ENCODE results near the gene SPCS3. TPM values are rescaled to one million over a fixed set of nuclear protein-coding genes. Genes with fewer than 3 reads are reported as not detected.
A peak's percentile ranks its signal among the peaks of the same experiment; 100 is the strongest.

The SPCS3 gene
- total RNA-seq, 1 donor from 2014 or later = 110 TPM

GRCh38 chr4:176309046-176309445 lies 10.7 kb upstream of the SPCS3 start:
- peaks cover 7% of the 10 kb centered on the region for H3K4me1 Mint-ChIP-seq
- intact Hi-C loops (cut with micrococcal nuclease) = no loop called here
- CTCF ChIA-PET = no interaction called here
- ATAC-seq (ENCODE audit: low read depth) = no peak
- no peak for DNase-seq
- H3K4me3 Mint-ChIP-seq = no peak overlapping the region
- TF ChIP-seq CTCF (IDR thresholded peaks at IDR 0.05) = no peak
- H3K27me3 Mint-ChIP-seq = peaks cover 6% of the 10 kb centered on the region
- no peaks in the 10 kb centered on the region for H3K36me3 Mint-ChIP-seq (ENCODE audit: low read depth)
- no peak overlapping the region for H3K27ac Mint-ChIP-seq
- H3K9me3 Mint-ChIP-seq = no peaks in the 10 kb centered on the region
- POLR2A ChIA-PET = interaction anchor here (0.6 kb wide), 1 partner anchor 330 kb away, joined by 3 read pairs; no protein-coding TSS in a partner anchor

DNA sequence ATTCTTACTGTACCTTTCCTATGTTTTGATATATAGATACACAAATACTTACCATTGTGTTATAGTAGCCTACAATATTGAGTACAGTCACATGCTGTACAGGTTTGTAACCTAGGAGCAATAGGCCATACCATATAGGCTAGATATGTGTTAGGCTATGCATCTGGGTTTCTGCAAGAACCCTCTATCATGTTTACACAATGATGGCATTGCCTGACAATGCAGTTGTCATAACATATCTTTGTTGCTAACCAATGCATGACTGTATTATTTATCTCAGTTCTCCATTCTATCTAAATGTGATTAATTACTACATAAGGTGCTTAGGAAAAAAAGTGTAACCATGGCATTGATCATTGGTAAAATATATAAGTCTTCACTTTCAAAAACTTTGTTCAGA lies 10.0 kb upstream of the SPCS3 start:
- Mint-ChIP-seq H3K9me3 (no peaks in the 10 kb centered on the region), H3K36me3 (ENCODE audit: low read depth) (no peaks in the 10 kb centered on the region), H3K27ac (no peak overlapping the region), H3K27me3 (no peaks in the 10 kb centered on the region), H3K4me3 (no peak overlapping the region), H3K4me1 (peaks cover 7% of the 10 kb centered on the region)
- CTCF ChIA-PET = no interaction called here
- POLR2A ChIA-PET = no interaction called here
- TF ChIP-seq CTCF (IDR thresholded peaks at IDR 0.05) = no peak
- ATAC-seq (ENCODE audit: low read depth) = no peak
- no peak for DNase-seq
- intact Hi-C loops (cut with micrococcal nuclease) = no loop called here

DNA sequence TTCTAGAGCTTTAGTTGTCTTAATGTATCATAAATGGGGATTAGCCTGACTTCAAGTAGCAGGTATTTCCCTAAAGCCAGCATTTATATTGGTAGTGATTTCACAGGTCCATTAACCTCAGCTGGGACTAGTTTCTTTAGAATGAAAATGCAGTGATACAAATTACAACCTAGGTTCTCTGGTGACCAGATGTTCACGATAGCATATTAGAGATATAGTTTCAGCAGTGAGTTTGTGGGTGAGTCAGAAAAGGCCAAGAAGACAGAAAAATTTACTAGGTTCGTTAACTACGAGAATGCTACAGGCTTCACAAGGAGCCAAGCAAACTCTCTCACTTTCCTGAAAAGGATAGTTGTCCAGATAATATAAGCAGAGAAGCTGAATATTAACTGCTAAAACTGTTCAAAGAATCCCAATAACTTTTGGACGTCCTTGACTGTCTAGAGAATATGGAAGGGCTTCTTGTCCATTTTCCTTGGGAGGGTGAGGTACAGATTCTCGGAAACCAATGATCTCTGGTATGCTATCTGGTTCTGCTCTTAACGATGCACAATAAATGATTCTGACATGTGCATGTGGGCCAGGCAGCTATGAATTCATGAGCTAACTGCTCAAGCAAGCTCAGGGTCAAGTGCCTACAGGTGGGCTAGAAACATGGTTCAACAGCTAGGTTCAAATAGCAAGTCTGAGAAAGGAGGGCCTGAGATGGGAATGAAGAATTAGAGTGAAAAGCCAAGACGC lies 6.0 kb upstream of the SPCS3 start:
- Mint-ChIP-seq H3K9me3 (no peaks in the 10 kb centered on the region), H3K27ac (no peak overlapping the region), H3K4me1 (peaks cover 10% of the 10 kb centered on the region), H3K36me3 (ENCODE audit: low read depth) (no peaks in the 10 kb centered on the region), H3K27me3 (no peaks in the 10 kb centered on the region), H3K4me3 (no peak overlapping the region)
- intact Hi-C loops (cut with micrococcal nuclease) = no loop called here
- DNase-seq = no peak
- no peak for ATAC-seq (ENCODE audit: low read depth)
- TF ChIP-seq CTCF (IDR thresholded peaks at IDR 0.05) = no peak
- ChIA-PET CTCF (no interaction called here), POLR2A (no interaction called here)

- Mint-ChIP-seq H3K9me3 (no peaks in the 10 kb centered on the region), H3K4me3 (peak overlapping the region; percentile 91), H3K36me3 (ENCODE audit: low read depth) (peaks cover 16% of the 10 kb centered on the region), H3K4me1 (peaks cover 42% of the 10 kb centered on the region), H3K27ac (peak overlapping the region; percentile 91), H3K27me3 (no peaks in the 10 kb centered on the region)
- POLR2A ChIA-PET = interaction anchor here (0.6 to 1.0 kb wide), 3 partner anchors 13 to 1123 kb away, joined by 3 to 4 read pairs (median 3); no protein-coding TSS in a partner anchor
- DNase-seq (no peak), ATAC-seq (ENCODE audit: low read depth) (no peak)
- TF ChIP-seq CTCF (IDR thresholded peaks at IDR 0.05) = no peak
- intact Hi-C loops (cut with micrococcal nuclease) = loop anchor here (1.0 kb wide), 4 partner anchors 124 to 991 kb away; partner anchors contain the start of genes SPATA4 and WDR17
- CTCF ChIA-PET = no interaction called here
Observed at GRCh38 chr4:176319151-176319703, 539 bp upstream of the SPCS3 start.

- Mint-ChIP-seq H3K9me3 (no peaks in the 10 kb centered on the region), H3K27ac (peak overlapping the region; percentile 96), H3K36me3 (ENCODE audit: low read depth) (peaks cover 20% of the 10 kb centered on the region), H3K4me3 (peak overlapping the region; percentile 91), H3K4me1 (peaks cover 50% of the 10 kb centered on the region), H3K27me3 (no peaks in the 10 kb centered on the region)
- DNase-seq = peak; percentile 78
- POLR2A ChIA-PET = interaction anchor here (1.7 kb wide), 1 partner anchor 125 kb away, joined by 12 read pairs; the partner anchor contains the start of gene SPATA4
- CTCF ChIA-PET = no interaction called here
- no peak for TF ChIP-seq CTCF (IDR thresholded peaks at IDR 0.05)
- ATAC-seq (ENCODE audit: low read depth) = peak; percentile 71
- intact Hi-C loops (cut with micrococcal nuclease) = loop anchor here (1.0 to 5.0 kb wide), 3 partner anchors 8 to 1122 kb away; partner anchors contain the start of gene AGA
Observed at GRCh38 chr4:176320340-176320975, 692 bp downstream of the SPCS3 start.
